ENCODE data around the gene HS3ST3A1. TPM values are rescaled to one million over a fixed set of nuclear protein-coding genes. Genes with fewer than 3 reads are reported as not detected.

HS3ST3A1 gene
- total RNA-seq, 1 experiment from 2014 or later, result 3.4 TPM

- no peak overlapping the region for H3K9ac ChIP-seq (ENCODE audit: extremely low read depth, insufficient read length, low read length)
- no peak for TF ChIP-seq CTCF (conservative IDR thresholded peaks at IDR 0.05)
- H2BK120ac ChIP-seq (ENCODE audit: low read depth, low read length, poor library complexity, severe bottlenecking), result no peak overlapping the region
- H3K79me2 ChIP-seq (ENCODE audit: insufficient read depth, low read length), result no peaks in the 10 kb centered on the region
- H4K5ac ChIP-seq (ENCODE audit: insufficient read length, low read depth, low read length), result no peak overlapping the region
- H2BK5ac ChIP-seq (ENCODE audit: insufficient read length, low read length), result no peak overlapping the region
- H3K4me2 ChIP-seq (ENCODE audit: insufficient read depth, insufficient read length, low read length), result no peak overlapping the region
- no peak overlapping the region; the same call in 1 of the 2 replicates for H3K14ac ChIP-seq (ENCODE audit: insufficient read depth, low read length)
- no peaks in the 10 kb centered on the region for H3K79me1 ChIP-seq (ENCODE audit: insufficient read depth, low read depth, low read length, poor library complexity, severe bottlenecking)
- no peaks in the 10 kb centered on the region for H3K9me3 ChIP-seq (ENCODE audit: control insufficient read depth, low read depth, low read length)
- H2AK5ac ChIP-seq (ENCODE audit: insufficient read length, low read length), result no peak overlapping the region
- no peak overlapping the region for H3T11ph ChIP-seq (ENCODE audit: low read length)
- no peak overlapping the region for H3K27ac ChIP-seq (ENCODE audit: insufficient read length, low read depth, low read length)
- H3K4ac ChIP-seq (ENCODE audit: low read depth, low read length), result no peak overlapping the region
- peaks cover 5% of the 10 kb centered on the region; the same call in 1 of the 2 replicates for H3K4me1 ChIP-seq (ENCODE audit: insufficient read depth, low read length)
- H2BK15ac ChIP-seq (ENCODE audit: low read depth, low read length), result no peak overlapping the region
- no peak overlapping the region for H3K23ac ChIP-seq (ENCODE audit: insufficient read length, low read depth, low read length)
- H3K9me3 Mint-ChIP-seq, result no peaks in the 10 kb centered on the region
- H3K56ac ChIP-seq (ENCODE audit: insufficient read length, low read depth, low read length), result no peak overlapping the region
- H4K91ac ChIP-seq (ENCODE audit: insufficient read length, low read depth, low read length), result no peak overlapping the region
- H2BK12ac ChIP-seq (ENCODE audit: insufficient read length, low read depth, low read length), result no peak overlapping the region
- no peak overlapping the region for H2AFZ ChIP-seq (ENCODE audit: low read length)
- WGBS (ENCODE audit: extremely low coverage, insufficient read length, low lambda C conversion rate), result no CpG with 5 or more reads among the region's 2 CpGs
- H4K20me1 ChIP-seq (ENCODE audit: control insufficient read depth, insufficient read depth, insufficient read length), result no peaks in the 10 kb centered on the region
- H3K36me3 Mint-ChIP-seq (ENCODE audit: insufficient read depth in 1 of 3, low read depth in 3 of 3), result no peaks in the 10 kb centered on the region
- H4K8ac ChIP-seq (replicated peaks; ENCODE audit: insufficient read length, low read depth, low read length), result no peak overlapping the region
- no peaks in the 10 kb centered on the region for H3K27me3 Mint-ChIP-seq (ENCODE audit: low read depth)
- H3K18ac ChIP-seq (ENCODE audit: insufficient read length, low read depth, low read length), result no peak overlapping the region
- H3K27ac Mint-ChIP-seq, result no peak overlapping the region
- H3K4me1 Mint-ChIP-seq, result peaks cover 11 to 19% of the 10 kb centered on the region in 2 experiments
- no peaks in the 10 kb centered on the region for H3K23me2 ChIP-seq (ENCODE audit: insufficient read length, low read depth, low read length, poor library complexity, severe bottlenecking)
- no peaks in the 10 kb centered on the region for H3K27me3 ChIP-seq (ENCODE audit: insufficient read depth, low read length)
- no peak for DNase-seq
- H2BK20ac ChIP-seq (ENCODE audit: low read depth, low read length, poor library complexity, severe bottlenecking), result no peak overlapping the region
- H3K4me3 Mint-ChIP-seq, result no peak overlapping the region
Measured at GRCh38 chr17:13646411-13646810, 44.7 kb upstream of the HS3ST3A1 start.
